Stimulated activated CD4-positive, alpha-beta T cell treated with anti-CD3 and anti-CD28 coated beads, TNF-alpha, amount 100 ng/mL, for 4 hours (primary cell): ENCODE results near the gene PCGF6.
"Not testable (repeated sequence)": the region's sequence is repeated elsewhere in the genome, so short reads cannot be mapped to it uniquely, and the experiment has no call there.

Experiments used
- DNase-seq, 3 experiments: peaks; one replicate each; pipeline ENCODE4 v3.0.0-alpha.2; 2020; ENCODE audit warnings: low read depth in 3 of 3

The PCGF6 gene

GRCh38 chr10:103316087-103316486, 34.9 kb downstream of the PCGF6 start:
- no peak for DNase-seq

GRCh38 chr10:103310197-103310596, 40.7 kb downstream of the PCGF6 start:
- no peak for DNase-seq

- DNase-seq = no peak
Measured at GRCh38 chr10:103307594-103307993, 43.3 kb downstream of the PCGF6 start.

GRCh38 chr10:103295374-103296015, 55.4 kb downstream of the PCGF6 start:
- DNase-seq = no peak

GRCh38 chr10:103291588-103291987, 59.4 kb downstream of the PCGF6 start:
- DNase-seq = no peak

- no peak for DNase-seq
Measured at GRCh38 chr10:103287992-103288391, 62.9 kb downstream of the PCGF6 start.

- DNase-seq = no peak
Measured at GRCh38 chr10:103284170-103284569, 66.8 kb downstream of the PCGF6 start.

GRCh38 chr10:103282961-103283360, 68.0 kb downstream of the PCGF6 start:
- no peak for DNase-seq

GRCh38 chr10:103281753-103282152, 69.2 kb downstream of the PCGF6 start:
- no peak for DNase-seq

- no peak for DNase-seq
Measured at GRCh38 chr10:103280506-103280905, 70.4 kb downstream of the PCGF6 start.

- DNase-seq = no peak
Measured at GRCh38 chr10:103280031-103280430, 70.9 kb downstream of the PCGF6 start.

GRCh38 chr10:103278862-103279298, 72.1 kb downstream of the PCGF6 start:
- peak in 2 of 3 experiments; percentile 3 to 30 for DNase-seq

GRCh38 chr10:103278537-103278823, 72.5 kb downstream of the PCGF6 start:
- DNase-seq = no peak

GRCh38 chr10:103277713-103278536, 73.0 kb downstream of the PCGF6 start:
- DNase-seq = no peak

GRCh38 chr10:103276896-103277712, 73.8 kb downstream of the PCGF6 start, which contains the start of gene INA:
Gene INA (plus strand): TSS chr10:103277138. CDS start chr10:103277212, 74 bp downstream.
- DNase-seq = no peak

GRCh38 chr10:103276251-103276895, 74.6 kb downstream of the PCGF6 start:
- DNase-seq = no peak

GRCh38 chr10:103273041-103273441, 77.9 kb downstream of the PCGF6 start:
- no peak for DNase-seq

GRCh38 chr10:103265717-103266329, 85.1 kb downstream of the PCGF6 start:
- DNase-seq = no peak

- no peak for DNase-seq
Measured at GRCh38 chr10:103262229-103262628, 88.7 kb downstream of the PCGF6 start.

- no peak for DNase-seq
Measured at GRCh38 chr10:103259989-103260388, 91.0 kb downstream of the PCGF6 start.

GRCh38 chr10:103258928-103259327, 92.0 kb downstream of the PCGF6 start:
- not testable (repeated sequence) for DNase-seq
